Stimulated activated CD8-positive, alpha-beta memory T cell treated with anti-CD3 and anti-CD28 coated beads, Interleukin-2, amount 100 ng/mL, for 48 hours (primary cell): ENCODE measurements around the gene SLC12A3.

Experiments
- DNase-seq, 2 donors: peaks; one replicate each; pipeline ENCODE4 v3.0.0-alpha.2; 2020; ENCODE audit warnings: low read depth in 2 of 2

Gene SLC12A3

DNA sequence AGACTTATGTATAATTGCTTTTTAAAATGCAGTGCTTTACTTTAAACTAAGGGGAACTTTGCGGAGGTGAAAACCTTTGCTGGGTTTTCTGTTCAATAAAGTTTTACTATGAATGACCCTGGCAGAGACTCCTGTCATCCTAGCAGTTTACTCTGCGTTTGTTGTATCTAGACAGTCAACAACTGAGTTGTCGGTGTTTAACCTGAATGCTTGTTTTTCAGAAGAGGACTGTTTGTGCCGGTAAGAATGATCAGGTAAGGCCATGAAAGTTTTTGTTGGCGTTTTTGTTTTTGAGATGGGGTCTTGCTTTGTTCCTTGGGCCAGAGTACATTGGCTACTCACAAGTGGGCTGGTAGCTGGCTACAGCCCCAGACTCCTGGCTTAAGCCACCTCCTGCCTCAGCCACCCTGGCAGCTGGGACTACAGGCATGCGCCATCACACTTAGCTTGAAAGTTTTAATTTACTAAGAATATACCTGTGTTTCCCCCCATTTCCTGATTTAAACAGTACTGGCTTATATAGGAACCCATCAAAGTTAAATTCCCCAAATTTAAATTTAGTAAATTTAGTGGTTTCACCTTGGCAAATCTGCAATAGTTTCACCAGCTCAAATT, 78.9 kb downstream of the SLC12A3 start:
- no peak for DNase-seq

DNA sequence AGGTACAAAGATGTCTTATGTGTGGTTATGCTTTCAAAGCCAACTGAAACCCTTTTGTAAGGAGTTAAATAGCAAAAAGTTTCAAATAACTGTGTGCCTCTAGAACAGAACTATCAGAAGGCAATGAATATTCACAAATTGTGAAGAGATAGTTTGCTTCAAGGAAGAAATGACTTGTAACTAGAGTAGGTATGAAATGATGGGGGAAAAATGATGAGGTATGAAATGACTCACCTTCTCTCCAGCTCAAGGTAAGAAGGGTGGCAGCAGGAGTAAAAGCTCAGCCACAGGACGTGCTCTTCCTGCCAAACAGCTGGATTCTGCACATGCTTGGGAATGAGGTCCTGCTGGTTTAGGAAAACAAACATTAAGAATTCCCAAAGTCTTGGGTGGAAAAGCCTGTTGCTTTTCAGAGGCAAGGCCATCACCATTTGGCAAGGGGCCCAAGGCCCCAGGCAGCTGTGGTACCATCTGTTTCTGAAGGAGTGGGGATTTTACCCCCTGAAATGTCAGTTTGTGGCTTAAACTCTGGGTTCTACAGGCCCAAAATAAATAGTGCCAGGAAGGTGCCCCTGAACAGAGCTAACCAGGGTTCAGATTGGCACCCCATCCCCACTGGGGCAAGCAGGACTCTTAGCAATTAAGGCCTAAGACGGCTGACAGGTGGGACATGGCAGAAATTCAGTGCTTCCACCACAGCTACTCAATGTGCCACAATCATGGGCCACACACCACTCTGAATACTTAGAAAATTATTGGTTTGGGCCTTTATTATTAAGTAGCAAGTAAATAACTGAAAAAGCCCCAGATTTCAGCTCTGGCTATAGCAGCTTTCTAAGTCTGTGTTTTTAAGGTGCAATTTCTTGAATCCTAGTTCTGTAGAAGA, 80.2 kb downstream of the SLC12A3 start:
- DNase-seq: no peak

DNA sequence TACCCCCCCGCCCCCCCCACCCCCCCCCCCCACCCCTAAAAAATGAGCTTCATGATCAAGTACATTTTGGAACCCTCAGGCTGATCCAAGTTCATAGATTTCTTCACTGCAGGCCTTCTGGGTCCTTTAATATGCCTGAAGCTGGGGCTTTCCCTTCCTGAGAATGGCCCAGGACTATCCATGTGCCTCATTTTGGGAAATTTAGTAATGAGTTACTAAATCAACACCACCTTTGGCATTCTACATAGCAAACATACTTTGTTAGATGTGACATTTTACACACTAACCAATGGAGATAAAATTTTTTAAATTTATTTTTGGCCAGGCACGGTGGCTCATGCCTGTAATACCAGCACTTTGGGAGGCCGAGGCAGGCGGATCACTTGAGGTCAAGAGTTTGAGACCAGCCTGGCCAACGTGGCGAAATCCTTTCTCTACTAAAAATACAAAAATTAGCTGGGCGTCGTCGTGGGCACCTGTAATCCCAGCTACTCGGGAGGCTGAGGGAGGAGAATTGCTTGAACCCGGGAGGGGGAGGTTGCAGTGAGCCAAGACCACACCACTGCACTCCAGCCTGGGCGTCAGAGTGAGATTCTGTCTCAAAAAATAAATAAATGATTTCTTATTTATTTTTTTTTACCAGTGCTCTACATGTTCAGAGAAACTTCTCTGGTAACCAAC, 81.0 kb downstream of the SLC12A3 start:
- DNase-seq: no peak

DNA sequence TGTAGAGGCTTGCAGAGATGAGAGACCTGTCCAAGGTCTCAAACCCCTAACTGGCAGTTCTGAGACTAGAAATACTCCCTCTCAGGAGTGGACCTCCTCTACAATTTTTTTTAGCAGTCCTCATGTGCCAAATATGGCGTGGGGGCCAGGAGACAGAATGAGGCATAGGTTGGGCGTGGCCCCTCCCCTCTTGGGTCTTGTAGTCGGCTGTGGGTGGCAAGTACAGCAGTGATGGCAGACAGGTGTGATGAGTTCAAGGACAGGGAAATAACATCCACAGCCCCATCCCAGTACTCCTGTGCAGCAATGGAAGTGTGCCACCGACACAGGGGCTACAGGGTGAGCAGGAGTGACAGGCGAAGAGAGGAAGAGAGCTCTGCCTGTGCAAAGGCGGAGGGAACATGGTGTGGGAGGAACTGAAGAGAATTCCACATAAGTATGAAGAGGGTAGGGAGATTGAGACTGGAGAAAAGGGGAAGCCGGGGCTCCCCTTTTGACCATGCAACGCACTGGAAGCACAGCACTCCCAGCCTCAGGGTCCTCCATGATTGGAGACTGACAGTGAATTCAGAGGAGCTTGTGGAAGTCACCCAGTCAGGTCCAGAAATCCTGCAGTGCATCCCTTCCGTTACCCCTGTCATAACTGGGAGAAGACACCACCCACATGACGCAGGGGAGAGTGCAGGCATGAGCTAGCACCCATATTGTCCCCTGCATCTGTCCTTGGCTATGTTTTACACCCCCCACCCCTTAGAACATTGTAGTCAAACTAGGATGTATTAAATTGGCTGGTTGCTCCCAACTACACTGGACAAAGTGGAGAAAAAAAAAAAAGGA, 82.0 kb downstream of the SLC12A3 start:
- no peak for DNase-seq

DNA sequence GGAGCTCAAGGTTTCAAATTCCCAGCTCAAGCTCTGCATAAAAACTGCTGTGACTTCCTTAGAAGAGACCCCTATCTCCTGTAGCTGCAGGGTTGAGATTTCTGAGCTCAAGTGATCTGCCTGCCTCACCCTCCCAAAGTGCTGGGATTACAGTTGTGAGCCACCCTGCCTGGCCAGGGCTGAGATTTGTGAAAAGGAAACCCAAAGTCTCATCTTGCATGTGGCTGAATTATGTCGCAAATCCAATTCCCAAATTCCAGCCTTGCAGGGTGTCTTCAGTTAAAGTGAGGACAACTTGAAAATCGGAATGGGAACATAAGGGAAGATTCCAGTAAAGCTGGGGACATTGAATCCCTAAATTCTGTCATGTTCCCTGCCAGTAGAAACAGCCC, 82.6 kb downstream of the SLC12A3 start:
- DNase-seq: no peak

DNA sequence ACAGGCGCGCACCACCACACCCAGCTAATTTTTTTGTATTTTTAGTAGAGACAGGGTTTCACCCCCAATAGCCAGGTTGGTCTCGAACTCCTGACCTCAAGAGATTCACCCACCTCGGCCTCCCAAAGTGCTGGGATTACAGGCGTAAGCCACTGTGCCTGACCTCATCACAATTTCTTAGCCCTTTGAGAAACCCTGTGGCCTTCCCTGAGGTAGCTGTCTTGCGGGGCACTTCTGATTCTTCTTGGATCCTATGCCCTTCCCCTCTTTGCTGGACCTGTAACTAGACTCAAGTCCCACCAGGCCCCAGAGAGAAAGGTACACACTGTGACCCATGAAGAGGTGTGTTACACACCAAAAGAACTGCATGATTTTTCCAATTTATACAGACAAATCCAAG, 83.2 kb downstream of the SLC12A3 start:
- no peak for DNase-seq

DNA sequence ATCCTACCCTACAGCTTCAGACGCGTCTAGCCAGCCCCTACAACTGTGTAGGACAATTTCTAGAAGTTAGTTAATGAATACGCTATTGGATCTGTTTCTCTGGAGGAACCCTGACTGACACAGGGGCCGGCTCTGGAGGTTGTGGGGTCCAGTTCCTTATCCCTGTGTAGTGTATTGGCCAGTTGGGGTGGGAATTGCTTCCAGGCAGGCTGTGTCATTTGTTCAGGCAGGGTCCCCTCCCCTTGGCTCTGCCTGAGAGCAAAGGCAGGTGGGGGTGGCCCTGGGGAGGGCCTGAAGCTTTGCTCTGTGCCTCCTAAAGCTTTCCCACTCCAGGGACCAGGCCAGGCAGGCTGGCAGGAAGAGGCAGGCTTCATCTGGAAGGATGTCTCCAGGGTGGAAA, 85.0 kb downstream of the SLC12A3 start:
- no peak for DNase-seq

DNA sequence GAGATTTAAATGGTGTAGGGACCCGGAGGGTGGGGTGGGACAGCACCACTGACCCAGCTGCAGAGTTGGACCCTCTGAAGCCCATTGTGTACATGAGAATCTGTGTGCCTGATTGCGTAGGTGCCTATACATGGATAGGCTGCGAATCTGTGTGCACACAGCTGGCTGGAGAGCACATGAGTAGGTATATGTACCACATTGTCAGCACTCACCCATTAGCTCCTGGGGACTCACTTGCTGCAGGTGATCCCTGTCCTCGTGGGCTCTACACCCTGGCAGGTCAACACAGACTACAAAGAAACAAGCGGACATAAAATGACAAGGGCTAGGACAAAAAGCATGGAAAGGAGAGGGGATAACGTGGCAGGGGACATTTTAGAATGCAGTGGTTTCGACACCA, 85.4 kb downstream of the SLC12A3 start:
- DNase-seq: no peak

DNA sequence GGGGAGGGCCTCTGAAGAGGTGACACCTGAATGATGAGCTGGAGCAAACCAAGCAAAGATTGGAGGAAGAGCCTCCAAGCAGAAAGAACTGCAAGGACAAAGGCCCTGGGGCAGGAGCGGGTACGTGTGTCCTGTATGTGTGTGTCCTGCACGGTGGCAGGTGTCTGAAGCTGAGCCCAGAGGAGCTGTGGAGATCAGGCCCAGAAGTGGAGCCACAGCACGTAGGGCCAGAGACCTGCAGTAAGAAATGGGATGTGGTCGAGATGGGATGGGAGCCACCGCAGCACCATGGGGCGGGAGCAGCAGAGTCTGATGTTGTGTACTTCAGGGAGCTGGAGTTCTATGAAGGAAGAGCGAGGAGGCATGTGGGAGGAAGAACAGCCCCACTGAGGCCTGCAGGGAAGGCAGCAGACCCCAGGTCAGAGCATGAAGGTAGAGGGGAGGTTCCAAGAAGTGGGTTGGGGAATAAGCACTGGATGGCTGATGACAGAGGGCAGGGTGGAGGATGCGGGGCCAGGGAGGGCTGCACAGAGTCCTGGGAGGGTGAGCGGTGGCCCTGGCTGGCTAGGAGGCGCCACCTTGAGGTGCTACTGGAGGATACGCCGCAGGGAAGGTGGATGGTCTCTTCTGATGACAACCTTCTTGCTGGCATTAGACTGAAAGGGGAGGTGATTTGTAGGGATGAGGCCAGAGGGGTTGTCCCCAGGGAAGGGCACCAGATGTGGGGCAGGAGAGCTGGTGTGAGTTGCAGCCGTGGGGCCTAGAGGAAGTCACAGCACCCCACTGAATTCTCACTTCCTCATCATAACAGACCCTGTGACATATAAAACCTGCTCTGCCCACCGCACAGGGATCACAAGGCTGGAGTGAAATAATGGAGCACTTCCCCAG, 86.1 kb downstream of the SLC12A3 start:
- DNase-seq: peak; percentile 45 to 58

DNA sequence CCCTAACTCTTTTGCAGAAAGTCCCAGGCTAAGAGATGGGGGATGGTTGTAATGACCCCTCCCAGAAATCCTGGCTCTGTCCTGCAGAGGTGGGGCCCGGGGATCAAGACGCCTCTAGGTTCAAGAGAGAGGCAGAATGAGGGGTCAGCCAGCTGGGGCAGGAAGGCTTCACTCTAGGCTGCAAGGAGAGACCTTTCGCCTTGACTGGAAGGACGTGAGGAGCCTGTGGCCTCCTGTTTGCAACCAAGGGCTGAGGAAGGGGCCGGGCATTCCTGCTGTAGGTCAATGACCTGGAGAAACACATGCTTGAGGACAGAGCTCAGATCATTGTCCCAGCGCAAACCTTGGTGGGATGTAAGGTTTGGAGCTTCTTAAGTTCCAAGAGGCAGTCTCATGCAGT, 88.0 kb downstream of the SLC12A3 start:
- DNase-seq: no peak

DNA sequence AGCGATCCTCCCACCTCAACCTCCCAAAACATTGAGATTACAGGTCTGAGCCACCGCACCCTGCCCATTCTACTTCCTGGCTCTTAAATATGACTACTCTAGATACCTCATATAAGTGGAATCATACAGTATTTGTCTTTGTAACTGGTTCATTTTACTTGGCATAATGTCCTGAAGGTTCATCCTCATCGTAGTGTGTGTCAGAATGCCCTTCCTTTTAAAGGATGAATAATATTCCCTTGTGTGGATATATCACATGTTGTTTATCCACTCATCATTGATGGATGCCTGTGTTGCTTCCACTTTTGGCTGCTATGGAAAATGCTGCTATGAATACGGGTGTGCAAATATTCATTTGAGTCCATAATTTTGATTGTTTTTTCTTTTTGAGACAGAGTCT, 91.1 kb downstream of the SLC12A3 start:
- no peak for DNase-seq

DNA sequence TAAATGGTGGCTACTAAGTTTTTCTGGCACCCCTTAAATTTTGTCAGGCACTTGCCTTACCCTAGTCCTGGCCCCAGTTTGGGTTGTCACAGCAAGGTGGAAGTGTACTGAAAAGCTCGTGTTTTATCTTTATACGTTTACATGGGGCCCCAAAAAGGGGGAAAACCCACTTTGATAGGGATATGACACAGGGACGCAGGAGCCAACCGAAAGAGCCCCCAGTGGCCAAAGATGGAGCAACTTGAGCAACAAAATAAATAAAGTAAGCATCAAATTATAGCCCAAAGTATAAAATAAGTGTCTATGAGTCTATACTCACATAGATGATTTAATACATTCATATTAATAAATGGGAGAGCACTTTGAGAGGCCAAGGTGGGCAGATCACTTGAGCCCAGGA, 91.7 kb downstream of the SLC12A3 start:
- DNase-seq: no peak

DNA sequence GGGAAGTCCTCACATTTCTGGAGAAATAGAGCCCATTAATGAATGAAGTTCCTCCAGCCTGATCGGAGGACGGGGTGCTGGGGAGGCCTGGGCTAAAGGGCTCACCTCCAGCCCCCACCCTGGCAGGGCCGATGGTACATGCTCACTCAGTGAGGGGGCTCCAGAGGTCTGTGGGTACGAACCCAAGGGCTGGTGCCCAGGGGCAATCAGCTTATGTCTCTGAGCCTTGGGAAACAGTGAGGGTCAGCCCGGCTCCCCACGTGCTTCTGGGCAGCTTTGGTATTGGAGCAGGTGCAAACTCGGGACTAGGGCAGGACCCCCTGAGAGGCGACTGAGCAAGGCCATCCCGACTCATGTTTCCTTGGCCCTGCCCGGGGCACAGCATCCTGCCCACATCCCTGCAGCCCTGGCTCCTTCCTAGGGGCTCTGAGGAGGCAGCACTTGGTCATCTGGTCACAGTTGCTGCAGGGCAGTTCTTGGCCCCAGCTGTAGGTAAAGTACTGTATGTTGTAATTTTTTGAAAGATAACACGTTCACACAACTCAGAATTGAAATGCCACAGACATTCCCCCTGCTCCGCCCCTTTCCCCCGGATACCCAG, 95.8 kb downstream of the SLC12A3 start:
- DNase-seq: no peak

DNA sequence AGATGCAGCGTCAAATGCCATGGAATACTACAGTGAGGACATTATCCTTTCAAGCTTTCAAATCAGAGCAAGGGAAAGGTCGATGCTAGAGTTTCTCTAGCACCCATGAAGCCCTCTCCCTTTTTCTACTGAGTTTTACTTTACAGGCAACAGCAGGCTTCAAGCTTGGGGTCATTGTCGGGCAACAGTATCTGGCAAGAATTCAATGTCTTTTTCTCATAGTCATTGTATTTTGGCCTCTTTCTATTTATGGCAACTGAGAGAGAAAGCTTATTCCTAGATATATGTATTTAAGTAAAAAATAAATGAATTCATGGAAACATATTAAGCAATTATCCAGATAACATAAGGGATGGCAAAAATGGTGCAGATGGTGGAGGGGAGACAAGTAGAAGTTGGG, 96.4 kb downstream of the SLC12A3 start:
- no peak for DNase-seq

DNA sequence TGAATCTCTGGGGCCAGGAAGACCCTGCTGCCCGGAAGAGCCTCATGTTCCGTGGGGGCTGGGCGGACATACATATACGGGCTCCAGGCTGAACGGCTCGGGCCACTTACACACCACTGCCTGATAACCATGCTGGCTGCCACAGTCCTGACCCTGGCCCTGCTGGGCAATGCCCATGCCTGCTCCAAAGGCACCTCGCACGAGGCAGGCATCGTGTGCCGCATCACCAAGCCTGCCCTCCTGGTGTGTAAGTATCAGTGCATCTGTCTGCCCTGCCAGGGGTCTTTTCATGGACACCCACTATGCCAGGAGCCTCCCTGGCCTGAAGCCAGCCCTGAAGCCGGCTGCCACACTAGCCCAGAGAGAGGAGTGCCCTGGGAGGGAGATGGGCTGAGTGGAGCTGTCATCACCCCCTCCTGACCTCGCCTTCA, 96.9 kb downstream of the SLC12A3 start, which contains the start of gene CETP:
Gene CETP, plus strand, starts transcription at position 100 of the 431 bp plus-strand sequence. Its CDS starts 30 bp downstream, at position 130.
- DNase-seq: no peak

DNA sequence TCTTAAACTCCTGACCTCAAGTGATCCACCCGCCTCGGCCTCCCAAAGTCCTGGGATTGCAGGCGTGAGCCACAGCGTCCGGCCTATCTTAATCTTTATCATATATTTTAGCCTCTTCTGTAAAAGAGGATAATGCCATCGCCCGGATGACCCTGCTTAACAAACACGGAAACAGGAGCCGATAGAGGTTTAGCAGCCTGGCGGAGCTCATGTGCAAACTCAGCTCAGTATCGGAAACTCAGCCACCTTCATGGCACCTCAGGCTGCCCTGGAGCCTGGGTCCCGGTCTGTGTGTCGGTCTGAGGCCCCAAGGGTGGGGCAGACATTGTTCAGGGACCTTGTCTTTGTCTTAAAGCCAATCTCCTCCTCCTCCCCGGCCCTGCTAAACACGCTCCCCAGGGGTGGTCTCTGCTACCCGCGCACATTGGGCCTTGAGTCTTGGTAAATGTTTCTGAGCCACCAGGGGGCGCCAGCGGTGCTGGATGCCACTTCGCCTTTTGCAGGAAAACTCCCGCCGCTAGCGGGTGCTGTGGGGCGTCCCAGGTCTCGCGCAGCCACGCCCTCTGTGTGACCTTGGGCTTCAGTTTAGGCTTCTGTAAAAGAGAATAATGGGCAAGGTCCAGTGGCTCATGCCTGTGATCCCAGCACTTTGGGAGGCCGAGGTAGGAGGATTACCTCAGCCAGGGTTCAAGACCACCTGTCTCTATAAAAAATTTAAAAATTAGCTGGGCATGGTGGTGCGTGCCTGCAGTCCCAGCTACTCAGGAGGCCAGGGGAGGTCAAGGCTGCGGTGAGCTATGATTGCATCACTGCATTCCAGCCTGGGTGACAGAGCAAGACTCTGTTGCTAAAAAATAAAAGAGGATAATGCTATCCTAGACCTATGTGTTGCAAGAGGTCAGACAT, 99.5 kb downstream of the SLC12A3 start:
- DNase-seq: peak; percentile 95 to 97
